Measurements from ENCODE around the gene MED1.
A peak's percentile ranks its signal among the peaks of the same experiment; 100 is the strongest.
"Not testable (repeated sequence)": the region's sequence is repeated elsewhere in the genome, so short reads cannot be mapped to it uniquely, and the experiment has no call there.

The MED1 gene, protein sequence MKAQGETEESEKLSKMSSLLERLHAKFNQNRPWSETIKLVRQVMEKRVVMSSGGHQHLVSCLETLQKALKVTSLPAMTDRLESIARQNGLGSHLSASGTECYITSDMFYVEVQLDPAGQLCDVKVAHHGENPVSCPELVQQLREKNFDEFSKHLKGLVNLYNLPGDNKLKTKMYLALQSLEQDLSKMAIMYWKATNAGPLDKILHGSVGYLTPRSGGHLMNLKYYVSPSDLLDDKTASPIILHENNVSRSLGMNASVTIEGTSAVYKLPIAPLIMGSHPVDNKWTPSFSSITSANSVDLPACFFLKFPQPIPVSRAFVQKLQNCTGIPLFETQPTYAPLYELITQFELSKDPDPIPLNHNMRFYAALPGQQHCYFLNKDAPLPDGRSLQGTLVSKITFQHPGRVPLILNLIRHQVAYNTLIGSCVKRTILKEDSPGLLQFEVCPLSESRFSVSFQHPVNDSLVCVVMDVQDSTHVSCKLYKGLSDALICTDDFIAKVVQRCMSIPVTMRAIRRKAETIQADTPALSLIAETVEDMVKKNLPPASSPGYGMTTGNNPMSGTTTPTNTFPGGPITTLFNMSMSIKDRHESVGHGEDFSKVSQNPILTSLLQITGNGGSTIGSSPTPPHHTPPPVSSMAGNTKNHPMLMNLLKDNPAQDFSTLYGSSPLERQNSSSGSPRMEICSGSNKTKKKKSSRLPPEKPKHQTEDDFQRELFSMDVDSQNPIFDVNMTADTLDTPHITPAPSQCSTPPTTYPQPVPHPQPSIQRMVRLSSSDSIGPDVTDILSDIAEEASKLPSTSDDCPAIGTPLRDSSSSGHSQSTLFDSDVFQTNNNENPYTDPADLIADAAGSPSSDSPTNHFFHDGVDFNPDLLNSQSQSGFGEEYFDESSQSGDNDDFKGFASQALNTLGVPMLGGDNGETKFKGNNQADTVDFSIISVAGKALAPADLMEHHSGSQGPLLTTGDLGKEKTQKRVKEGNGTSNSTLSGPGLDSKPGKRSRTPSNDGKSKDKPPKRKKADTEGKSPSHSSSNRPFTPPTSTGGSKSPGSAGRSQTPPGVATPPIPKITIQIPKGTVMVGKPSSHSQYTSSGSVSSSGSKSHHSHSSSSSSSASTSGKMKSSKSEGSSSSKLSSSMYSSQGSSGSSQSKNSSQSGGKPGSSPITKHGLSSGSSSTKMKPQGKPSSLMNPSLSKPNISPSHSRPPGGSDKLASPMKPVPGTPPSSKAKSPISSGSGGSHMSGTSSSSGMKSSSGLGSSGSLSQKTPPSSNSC (N-terminal part only)

DNA sequence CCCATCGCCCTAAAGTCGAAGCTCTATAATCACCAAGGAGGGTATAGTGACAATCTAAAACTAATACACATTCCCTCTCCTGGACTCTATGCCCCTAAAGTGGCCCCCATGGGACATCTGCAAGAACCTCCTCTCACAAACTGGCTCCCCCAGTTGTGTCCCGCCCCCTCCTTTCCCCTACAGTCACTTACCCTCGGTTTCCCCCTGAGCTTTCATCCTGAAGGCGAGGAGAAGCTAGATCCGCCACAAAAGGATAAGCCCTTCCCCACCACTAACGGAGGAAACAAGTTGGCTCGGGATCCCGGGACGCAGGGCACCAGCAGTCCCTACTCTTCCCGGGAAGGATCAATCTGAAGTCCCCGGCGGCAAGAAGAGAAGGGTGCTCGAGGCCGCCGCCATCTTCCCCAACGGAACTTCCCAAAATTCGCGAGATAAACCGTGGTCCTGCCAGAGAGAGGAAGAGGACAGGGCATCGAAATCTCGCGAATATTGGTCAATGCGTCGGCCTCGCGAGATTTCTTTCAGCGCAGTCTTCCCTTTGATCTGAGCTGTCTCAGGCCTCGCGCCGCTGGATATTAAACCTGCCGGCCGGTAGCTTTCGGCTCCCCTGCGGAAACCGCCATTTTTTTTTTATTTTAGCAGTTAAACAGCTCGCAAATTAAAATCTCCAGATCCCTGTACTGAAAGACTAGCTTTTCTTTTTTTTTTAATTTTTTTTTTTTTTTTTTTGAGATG, at the start of gene MED1:
Gene MED1 (minus strand): TSS at position 417 of the 735 bp plus-strand sequence. CDS start 201 bp downstream, at position 216.
- DNase-seq (ENCODE audit: low spot score): peak; percentile 92
- no peaks in the 10 kb centered on the region for H3K9me3 ChIP-seq (ENCODE audit: severe bottlenecking)
- H3K36me3 ChIP-seq (ENCODE audit: low read depth): peaks cover 25% of the 10 kb centered on the region
- peak within 1 kb of the TSS; percentile 71 for H3K4me3 ChIP-seq (ENCODE audit: severe bottlenecking)
- peaks cover 2% of the 10 kb centered on the region for H3K4me1 ChIP-seq (ENCODE audit: insufficient read depth, poor library complexity, severe bottlenecking)
- peak within 1 kb of the TSS; percentile 50 for H3K27ac ChIP-seq (ENCODE audit: poor library complexity, severe bottlenecking)
- TF ChIP-seq, protein P1, sequence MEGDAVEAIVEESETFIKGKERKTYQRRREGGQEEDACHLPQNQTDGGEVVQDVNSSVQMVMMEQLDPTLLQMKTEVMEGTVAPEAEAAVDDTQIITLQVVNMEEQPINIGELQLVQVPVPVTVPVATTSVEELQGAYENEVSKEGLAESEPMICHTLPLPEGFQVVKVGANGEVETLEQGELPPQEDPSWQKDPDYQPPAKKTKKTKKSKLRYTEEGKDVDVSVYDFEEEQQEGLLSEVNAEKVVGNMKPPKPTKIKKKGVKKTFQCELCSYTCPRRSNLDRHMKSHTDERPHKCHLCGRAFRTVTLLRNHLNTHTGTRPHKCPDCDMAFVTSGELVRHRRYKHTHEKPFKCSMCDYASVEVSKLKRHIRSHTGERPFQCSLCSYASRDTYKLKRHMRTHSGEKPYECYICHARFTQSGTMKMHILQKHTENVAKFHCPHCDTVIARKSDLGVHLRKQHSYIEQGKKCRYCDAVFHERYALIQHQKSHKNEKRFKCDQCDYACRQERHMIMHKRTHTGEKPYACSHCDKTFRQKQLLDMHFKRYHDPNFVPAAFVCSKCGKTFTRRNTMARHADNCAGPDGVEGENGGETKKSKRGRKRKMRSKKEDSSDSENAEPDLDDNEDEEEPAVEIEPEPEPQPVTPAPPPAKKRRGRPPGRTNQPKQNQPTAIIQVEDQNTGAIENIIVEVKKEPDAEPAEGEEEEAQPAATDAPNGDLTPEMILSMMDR (IDR thresholded peaks at IDR 0.05; ENCODE audit: poor library complexity, severe bottlenecking): no peak
- peak; percentile 98 for ATAC-seq (ENCODE audit: low read depth)
- no peaks in the 10 kb centered on the region for H3K27me3 ChIP-seq (ENCODE audit: insufficient read depth, poor library complexity, severe bottlenecking)

DNA sequence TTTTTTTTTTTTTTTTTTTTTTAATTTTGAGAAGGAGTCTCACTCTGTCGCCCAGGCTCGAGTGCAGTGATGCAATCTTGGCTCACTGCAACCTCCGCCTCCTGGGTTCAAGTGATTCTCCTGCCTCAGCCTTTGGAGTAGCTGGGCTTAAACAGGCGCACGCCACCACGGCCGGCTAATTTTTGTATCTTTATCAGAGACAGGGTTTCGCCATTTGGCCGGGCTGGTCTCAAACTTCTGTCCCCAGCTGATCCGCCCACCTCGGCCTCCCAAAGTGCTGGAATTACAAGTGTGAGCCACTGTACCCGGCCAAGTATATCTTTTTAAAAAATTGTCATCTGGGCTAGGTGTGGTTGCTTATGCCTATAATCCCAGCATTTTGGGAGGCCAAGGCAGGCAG, 45.9 kb upstream of the MED1 start:
- not testable (repeated sequence) for ATAC-seq (ENCODE audit: low read depth)

DNA sequence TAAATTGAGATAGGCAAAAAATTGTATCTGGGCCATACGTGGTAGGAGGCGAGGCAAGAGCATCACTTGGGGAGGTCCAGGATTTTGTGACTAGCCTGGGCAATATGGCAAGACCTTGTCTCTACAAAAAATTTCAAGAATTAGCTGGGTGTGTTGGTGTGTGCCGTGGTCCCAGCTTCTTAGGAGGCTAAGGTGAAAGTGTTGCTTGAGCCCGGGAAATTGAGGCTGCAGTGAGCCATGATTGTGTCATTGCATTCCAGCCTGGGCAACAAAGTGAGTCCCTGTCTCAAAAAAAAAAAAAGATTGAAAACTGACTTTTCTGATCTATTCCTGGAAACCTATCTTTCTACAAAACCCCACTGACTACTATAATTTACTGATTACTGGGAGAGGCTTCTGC, 36.9 kb upstream of the MED1 start:
- no peaks in the 10 kb centered on the region for H3K27me3 ChIP-seq (ENCODE audit: insufficient read depth, poor library complexity, severe bottlenecking)
- ATAC-seq (ENCODE audit: low read depth): no peak
- H3K36me3 ChIP-seq (ENCODE audit: low read depth): peaks cover 71% of the 10 kb centered on the region
- H3K4me1 ChIP-seq (ENCODE audit: insufficient read depth, poor library complexity, severe bottlenecking): peaks cover 13% of the 10 kb centered on the region
- H3K9me3 ChIP-seq (ENCODE audit: severe bottlenecking): no peaks in the 10 kb centered on the region
- H3K27ac ChIP-seq (ENCODE audit: poor library complexity, severe bottlenecking): no peak overlapping the region
- no peak overlapping the region for H3K4me3 ChIP-seq (ENCODE audit: severe bottlenecking)
- TF ChIP-seq, protein P1 (IDR thresholded peaks at IDR 0.05; ENCODE audit: poor library complexity, severe bottlenecking): no peak
- no peak for DNase-seq (ENCODE audit: low spot score)

More for the DNA sequence above, 45.9 kb upstream of the MED1 start:
- H3K36me3 ChIP-seq (ENCODE audit: low read depth): peaks cover 73% of the 10 kb centered on the region
- H3K4me3 ChIP-seq (ENCODE audit: severe bottlenecking); H3K27ac ChIP-seq (ENCODE audit: poor library complexity, severe bottlenecking); H3K27me3 ChIP-seq (ENCODE audit: insufficient read depth, poor library complexity, severe bottlenecking); DNase-seq (ENCODE audit: low spot score); H3K4me1 ChIP-seq (ENCODE audit: insufficient read depth, poor library complexity, severe bottlenecking); H3K9me3 ChIP-seq (ENCODE audit: severe bottlenecking): not testable (repeated sequence)

DNA sequence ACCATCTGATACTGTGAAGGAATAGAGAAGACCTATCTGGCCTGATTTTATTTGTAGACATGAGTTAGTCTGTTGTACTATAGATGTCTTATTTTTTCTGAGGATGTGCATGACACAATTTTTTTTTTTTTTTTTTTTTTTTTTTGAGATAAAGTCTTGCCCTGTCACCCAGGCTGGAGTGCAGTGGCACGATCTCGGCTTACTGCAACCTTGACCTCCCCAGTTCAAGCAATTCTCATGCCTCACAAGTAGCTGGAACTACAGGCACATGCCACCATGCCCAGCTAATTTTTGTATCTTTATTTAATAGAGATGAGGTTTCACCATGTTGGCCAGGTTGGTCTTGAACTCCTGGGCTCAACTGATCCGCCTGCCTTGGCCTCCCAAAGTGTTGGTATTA, 36.4 kb upstream of the MED1 start:
- not testable (repeated sequence) for H3K27ac ChIP-seq (ENCODE audit: poor library complexity, severe bottlenecking); H3K9me3 ChIP-seq (ENCODE audit: severe bottlenecking); H3K4me3 ChIP-seq (ENCODE audit: severe bottlenecking); ATAC-seq (ENCODE audit: low read depth); DNase-seq (ENCODE audit: low spot score); H3K27me3 ChIP-seq (ENCODE audit: insufficient read depth, poor library complexity, severe bottlenecking)
- Histone ChIP-seq H3K36me3 (ENCODE audit: low read depth) (peaks cover 66% of the 10 kb centered on the region), H3K4me1 (ENCODE audit: insufficient read depth, poor library complexity, severe bottlenecking) (peaks cover 13% of the 10 kb centered on the region)

DNA sequence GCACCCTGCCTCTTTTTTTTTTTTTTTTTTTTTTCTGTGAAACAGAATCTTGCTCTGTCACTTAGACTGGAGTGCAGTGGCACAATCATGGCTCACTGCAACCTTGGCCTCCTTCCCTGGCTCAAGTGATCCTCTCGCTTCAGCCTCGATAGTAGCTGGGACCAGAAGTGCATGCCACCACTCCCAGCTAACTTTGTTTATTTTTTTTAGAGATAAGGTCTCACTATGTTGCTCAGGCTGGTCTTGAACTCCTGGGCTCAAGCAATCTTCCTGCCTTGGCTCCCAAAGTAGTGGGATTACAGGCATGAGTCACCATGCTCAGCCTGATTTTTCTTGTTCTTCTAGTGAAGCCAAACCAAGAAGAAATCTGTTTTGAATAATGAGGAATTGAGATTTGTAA, 35.2 kb upstream of the MED1 start:
- TF ChIP-seq, protein P1 (IDR thresholded peaks at IDR 0.05; ENCODE audit: poor library complexity, severe bottlenecking): no peak
- ATAC-seq (ENCODE audit: low read depth) (no peak), DNase-seq (ENCODE audit: low spot score) (no peak)
- Histone ChIP-seq H3K27ac (ENCODE audit: poor library complexity, severe bottlenecking) (peak overlapping the region; percentile 60), H3K27me3 (ENCODE audit: insufficient read depth, poor library complexity, severe bottlenecking) (no peaks in the 10 kb centered on the region), H3K36me3 (ENCODE audit: low read depth) (peaks cover 59% of the 10 kb centered on the region), H3K4me1 (ENCODE audit: insufficient read depth, poor library complexity, severe bottlenecking) (peaks cover 13% of the 10 kb centered on the region), H3K9me3 (ENCODE audit: severe bottlenecking) (no peaks in the 10 kb centered on the region), H3K4me3 (ENCODE audit: severe bottlenecking) (no peak overlapping the region)

All from RWPE2 (cell line).